Fibroblast of the conjunctiva (primary cell): Measurements from ENCODE around the gene POFUT1.
A peak's percentile ranks its signal among the peaks of the same experiment; 100 is the strongest.
"Not testable (repeated sequence)": the region's sequence is repeated elsewhere in the genome, so short reads cannot be mapped to it uniquely, and the experiment has no call there.

Experiments
- DNase-seq: peaks from one replicate; pipeline ENCODE4 v3.0.0-alpha.2; 2010; ENCODE audit warnings: low read depth

POFUT1 gene

GRCh38 chr20:32207626-32208498 lies at the start of gene POFUT1, which contains the start of gene PLAGL2:
Gene POFUT1 (plus strand): TSS chr20:32207880. CDS start chr20:32207942, 62 bp downstream.
Gene PLAGL2 (minus strand): TSS chr20:32207743. CDS start chr20:32202178, 5,565 bp downstream.
- peak; percentile 42 for DNase-seq

DNA sequence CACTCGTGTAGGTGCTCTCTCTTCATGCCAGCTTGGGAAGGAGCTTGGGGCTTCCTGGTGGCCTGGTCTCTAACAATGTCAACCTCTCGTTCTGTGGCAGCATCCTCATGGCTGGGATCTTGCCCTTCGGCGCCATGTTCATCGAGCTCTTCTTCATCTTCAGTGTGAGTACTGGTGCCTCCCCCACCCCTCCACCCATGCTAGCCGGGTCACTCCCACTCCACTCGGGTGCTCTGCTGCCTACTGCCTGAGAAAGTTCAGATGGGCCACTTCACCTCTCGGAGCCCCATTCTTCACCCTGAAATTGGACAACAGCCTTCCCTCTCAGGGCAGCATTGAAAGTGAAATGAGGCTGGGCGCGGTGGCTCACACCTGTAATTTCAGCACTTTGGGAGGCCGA lies 49.3 kb upstream of the POFUT1 start:
- DNase-seq: no peak

DNA sequence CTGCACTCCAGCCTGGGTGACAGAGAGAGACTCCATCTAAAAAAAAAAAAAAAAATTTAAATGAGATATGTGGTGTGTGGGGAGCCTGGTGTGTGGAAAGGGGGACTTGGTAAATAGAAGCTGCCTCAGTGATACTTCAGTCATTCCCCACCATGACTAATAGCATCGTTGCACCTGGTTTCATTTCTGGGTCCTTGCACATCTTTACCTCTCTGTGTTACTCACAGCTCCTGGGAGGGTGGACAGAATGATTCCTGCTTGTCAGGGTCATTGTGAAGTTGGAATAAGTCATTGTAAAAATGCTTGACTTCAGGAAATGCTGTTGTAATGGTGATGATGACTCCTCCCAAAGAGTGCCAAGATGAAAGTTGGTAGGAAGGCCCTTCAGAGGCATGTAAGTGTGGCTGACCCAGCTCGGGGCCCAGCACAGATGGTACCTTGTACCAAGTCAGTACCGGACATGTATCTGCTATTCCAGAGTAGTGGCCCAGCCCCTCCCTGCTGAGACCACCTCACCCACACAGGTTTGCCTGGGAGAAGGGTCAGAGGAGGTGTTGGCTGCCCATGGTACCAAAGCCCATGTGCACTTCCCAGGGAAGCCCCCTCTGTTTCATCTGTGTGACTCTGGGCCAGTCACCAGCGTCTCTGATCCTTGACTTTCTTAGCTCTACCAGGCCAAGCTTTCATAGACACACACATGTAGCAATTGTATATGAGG lies 48.6 kb upstream of the POFUT1 start:
- DNase-seq: no peak

DNA sequence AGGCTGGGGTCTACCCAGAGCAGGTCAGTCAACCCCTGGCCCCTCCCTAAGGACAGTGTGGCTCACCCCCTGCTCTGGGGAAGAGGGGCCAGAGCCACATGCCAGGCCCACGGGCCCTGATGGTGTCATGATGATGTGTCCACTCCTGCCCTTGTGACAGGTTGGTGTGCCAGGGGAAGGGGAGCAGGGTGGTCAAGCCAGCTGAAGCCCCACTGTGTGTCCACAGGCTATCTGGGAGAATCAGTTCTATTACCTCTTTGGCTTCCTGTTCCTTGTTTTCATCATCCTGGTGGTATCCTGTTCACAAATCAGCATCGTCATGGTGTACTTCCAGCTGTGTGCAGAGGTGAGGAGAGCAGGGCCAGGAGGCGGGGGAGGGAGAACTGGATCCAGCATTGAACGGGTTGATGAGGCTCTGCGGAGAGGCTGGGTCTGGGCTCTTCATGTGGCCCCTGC lies 47.9 kb upstream of the POFUT1 start:
- DNase-seq: no peak

DNA sequence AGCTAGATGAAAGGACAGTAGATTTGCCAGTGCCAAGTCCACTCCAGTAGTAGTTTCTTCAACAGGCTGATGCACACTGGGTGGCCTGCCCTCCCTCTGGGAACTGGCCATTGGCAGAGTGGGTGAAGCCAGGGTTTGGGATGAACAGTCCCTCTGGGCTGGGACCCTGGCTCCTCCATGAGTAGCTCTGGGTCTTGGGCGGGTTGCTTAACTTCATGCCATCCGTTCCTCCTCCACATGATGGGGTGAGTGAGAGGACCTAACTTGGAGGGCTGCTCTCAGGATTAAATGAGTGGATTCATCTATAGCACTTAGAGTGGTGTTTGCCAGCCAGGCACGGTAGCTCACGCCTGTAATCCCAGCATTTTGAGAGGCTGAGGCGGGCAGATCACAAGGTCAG lies 47.3 kb upstream of the POFUT1 start:
- no peak for DNase-seq

DNA sequence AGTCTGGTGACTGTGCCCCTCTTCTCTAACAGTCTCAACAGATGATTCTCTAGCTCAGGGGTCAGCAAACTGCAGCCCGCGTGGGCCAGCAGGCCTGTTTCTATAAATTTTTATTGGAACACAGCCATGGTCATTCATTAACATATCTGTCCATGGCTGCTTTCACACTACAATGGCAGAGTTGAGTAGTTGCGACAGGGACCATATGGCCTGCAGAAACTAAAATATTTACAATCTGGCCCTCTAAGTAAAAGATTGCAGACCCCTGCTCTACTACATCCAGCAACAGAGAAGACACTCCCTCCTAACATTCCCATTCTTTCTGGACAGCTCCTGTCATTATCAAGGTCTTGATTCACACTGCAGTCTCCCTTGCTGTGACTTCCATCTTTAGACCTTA lies 45.3 kb upstream of the POFUT1 start:
- no peak for DNase-seq

DNA sequence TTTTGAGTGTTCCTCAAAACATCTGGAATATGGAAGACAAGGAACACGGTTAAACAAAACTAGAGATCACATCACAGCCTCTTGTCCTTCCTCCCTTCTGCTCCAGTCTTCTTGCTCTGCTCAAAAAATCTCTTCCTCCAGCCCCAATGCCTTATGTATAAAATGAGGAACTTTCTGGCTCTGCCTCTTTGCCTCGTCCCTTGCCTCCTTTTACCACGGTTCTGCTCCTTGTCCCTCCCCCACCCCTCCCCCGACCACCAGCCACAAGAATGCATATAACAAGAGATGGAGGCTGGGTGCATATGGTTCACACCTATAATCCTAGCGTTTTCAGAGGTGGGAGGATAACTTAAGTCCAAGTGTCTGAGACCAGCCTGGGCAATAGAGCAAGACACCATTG lies 43.7 kb upstream of the POFUT1 start:
- no peak for DNase-seq

DNA sequence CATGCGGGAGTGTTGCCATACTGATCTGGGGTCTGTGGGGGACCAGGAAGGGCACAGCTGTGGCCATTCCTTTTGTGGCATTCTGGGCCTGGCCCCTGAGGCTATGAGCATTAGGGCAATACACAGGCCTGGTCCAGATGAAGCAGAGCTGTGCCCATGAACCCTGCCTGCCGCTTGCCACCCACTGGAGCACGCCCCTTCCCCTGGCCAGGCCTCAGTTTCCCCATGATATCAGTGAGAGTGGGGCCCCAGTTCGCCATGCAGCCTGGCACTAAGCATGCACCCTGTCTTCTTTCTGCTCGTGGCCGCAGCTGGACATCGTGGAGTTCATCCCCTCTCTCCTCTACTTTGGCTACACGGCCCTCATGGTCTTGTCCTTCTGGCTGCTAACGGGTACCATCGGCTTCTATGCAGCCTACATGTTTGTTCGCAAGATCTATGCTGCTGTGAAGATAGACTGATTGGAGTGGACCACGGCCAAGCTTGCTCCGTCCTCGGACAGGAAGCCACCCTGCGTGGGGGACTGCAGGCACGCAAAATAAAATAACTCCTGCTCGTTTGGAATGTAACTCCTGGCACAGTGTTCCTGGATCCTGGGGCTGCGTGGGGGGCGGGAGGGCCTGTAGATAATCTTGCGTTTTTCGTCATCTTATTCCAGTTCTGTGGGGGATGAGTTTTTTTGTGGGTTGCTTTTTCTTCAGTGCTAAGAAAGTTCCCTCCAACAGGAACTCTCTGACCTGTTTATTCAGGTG lies 42.5 kb upstream of the POFUT1 start:
- DNase-seq: no peak

DNA sequence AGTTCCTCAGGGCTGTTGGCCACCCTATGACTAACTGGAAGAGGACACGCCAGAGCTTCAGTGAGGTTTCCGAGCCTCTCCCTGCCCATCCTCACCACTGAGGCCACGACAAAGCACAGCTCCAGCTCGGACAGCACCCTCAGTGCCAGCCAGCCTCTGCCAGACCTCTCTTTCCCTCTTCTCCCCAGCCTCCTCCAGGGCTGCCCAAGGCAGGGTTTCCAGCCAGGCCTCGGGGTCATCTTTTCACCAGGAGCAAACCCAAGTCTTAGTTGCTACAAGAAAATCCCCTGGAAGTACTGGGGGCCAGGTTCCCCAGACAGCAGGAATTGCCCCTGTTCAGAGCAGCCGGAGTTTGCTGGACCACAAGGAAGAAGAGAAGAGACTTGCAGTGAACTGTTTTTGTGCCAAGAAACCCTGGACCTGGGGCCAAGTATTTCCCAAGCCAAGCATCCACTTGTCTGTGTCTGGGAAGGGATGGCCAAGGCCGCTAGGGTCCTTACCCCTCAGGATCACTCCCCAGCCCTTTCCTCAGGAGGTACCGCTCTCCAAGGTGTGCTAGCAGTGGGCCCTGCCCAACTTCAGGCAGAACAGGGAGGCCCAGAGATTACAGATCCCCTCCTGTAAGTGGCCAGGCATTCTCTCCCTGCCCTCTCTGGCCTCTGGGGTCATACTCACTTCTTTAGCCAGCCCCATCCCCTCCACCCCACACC lies 41.7 kb upstream of the POFUT1 start:
- no peak for DNase-seq

DNA sequence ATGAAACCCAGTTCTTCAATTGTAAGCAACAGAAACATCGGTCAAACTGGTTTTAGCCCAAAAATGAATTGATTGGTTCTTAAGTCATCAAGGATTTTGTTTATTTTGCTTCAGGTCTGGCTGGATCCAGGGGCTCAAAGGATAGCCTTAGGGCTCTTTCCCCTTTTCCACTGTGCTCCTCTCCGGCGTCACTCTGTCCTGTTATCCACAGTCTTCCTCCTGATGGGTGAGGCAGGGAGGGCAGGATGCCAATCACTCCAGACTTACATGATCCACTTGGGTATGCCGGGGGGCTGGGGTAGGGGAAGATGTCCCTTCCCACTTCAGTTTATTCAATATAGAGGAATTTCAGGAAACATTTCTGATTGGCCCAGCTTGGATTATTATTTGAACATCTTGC lies 40.1 kb upstream of the POFUT1 start:
- DNase-seq: no peak

- no peak for DNase-seq
Measured at GRCh38 chr20:32168184-32168910, 39.3 kb upstream of the POFUT1 start.

GRCh38 chr20:32177696-32178095 lies 30.0 kb upstream of the POFUT1 start:
- not testable (repeated sequence) for DNase-seq

DNA sequence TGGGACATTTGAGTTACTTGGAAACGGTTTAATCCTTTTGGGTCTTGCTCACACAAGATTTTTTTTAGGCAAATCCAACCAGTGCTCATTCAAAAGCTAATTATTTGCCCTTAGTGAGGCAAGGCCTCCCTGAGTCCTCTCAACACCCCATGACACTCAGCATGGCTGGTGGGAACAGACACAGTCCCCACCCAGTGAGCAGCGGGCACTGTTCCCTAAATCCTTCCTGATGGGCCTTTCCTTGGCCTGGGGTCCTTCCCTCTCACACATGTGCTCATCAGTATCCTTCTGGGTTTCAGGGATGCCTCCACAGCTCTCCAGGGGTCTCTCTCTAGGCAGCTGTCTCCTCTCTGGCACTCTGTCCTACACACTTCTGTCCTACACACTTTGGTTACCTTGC lies 28.2 kb upstream of the POFUT1 start:
- no peak for DNase-seq

DNA sequence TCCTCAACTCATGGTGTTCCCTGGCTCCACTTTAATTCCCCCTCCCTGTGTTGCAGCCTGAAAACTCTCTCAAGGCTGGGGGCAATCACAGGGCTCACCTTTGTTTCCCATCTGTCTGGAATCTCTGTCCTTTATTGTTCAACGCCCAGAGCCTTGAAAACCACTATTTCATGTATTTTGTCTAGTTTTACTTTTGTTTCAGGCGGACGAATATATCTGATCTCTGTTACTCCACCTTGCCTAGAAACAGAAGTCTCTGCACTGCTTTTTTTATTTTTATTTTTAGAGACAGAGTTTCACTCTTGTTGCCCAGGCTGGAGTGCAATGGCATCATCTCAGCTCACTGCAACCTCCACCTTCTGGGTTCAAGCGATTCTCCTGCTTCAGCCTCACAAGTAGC lies 27.7 kb upstream of the POFUT1 start:
- DNase-seq: no peak

DNA sequence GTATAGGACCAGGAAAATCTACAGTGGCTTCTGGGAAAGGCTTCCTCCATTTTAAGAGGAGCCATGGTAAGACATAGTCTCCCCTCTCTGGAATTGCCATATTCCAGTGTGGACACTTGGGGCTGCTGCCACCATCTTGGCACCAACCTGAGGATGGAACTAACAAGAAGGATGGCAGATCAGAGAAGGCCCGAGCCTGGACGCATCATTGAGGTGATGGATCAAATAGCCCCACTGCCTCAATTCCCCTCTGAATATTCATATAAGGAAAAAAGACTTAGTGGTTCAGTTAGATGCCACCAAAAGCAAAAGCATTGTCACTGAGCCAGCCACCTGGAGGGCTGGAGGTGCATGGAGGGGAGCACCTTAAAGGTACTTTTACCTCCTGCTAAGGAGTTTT lies 26.1 kb upstream of the POFUT1 start:
- DNase-seq: no peak

DNA sequence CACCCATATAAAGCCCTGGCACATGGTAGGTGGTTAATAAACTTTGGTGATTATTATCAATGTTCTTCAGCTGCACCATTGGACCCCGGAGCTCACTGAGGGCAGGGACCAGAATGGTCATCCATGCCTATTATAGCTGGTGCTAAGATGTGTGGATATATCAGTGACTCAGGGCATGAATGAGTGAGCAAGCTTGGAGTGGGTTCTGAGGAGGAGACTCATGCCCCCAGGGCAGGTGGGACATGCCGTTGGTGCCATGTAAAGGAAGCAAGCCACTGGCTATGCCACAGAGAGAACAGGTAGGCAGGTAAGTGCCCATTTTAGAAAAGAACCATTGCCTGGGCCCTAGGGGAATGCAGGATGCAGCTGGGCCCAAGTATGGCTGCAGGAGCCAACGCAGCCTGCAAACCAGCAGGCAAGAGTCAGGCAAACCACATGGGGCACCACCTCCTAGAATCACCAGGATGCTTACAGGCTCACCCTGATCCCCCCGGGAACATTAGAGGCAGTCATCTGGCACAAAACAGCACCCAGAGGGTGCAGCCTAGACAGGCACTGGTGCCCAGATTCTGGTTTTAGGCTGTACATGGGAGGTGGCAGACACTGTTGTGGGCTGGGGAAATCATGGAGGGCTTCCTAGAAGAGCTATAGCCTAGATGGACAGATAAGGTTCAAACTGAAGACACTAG lies 23.6 kb upstream of the POFUT1 start:
- no peak for DNase-seq

DNA sequence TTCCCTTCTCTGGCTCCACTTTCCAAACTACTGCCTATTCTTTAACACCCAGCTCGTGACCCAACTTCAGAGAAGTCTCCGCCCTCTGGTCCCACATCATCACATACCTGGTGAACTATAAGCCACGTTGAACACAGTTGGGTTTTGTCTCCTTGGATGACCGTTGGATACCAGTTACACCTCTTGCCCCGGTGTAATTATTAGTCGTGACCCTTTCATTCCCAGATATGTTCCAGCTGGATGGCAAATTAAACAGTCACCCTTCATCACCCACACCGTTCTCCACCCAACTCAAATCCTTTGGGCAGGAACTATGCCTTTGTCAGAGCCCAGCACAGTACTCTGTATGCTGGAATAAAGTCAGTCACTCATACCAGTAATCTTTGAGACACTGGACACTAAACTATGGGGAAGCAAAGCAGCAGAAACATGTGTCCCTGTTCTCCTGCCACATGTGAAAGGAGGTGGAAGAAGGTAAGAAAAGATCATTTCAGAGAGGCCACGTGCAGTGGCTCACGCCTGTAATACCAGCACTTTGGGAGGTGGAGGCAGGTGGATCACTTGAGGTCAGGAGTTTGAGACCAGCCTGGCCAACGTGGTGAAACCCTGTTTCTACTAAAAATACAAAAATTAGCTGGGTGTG lies 22.6 kb upstream of the POFUT1 start:
- no peak for DNase-seq

DNA sequence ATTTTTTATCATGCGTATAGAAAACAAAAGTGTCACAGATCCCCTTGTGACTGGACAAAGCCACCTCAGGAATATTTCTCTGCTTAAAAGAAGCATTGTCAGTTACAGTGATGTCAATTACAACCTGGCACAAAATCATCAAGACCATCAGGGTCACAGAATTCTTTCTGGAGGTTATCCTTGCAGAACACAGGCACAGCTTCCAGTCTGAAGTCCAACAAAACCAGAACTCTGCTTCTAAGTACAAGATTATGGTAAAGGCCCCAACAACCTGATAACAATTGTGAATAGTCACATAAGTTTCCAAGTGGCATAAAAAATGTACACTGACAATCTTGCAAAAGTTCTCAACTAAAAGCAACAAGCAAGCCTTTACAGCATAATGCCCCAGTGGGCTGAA lies 21.2 kb upstream of the POFUT1 start:
- no peak for DNase-seq

GRCh38 chr20:32188376-32189122 lies 19.1 kb upstream of the POFUT1 start:
- no peak for DNase-seq

DNA sequence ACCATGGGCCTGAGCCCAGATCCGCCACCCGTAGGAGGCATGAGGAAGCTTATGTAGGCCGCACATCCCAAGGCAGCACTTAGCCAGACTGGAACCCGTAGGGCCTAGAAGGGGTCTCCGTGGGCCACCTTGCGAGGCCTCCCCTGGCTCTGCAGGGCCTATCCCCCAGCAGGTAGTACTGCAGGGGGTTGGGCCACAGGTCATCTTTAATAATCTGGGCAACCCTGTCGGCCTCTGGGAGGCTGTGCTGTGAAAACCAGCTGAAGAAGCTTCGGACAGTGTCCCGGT lies 18.6 kb upstream of the POFUT1 start:
- DNase-seq: no peak
